Bronchial epithelial cell (primary cell): ENCODE results near the gene ALB. TPM values are rescaled to one million over a fixed set of nuclear protein-coding genes. Genes with fewer than 3 reads are reported as not detected.

Experiments used
- DNase-seq: peaks from one replicate; pipeline ENCODE4 v3.0.0-alpha.2; 2010; ENCODE audit warnings: low read depth
- FAIRE-seq: peaks from 2 replicates; lab custom pipeline; 2011; peaks lifted over from hg19 to GRCh38; lab: Jason Lieb, UNC
- H3K27me3 ChIP-seq: 2 replicates; pipeline ENCODE4 v1.5.1; 2011; ENCODE audit warnings: low read length; ENCODE audit not compliant: control insufficient read depth, insufficient read depth
- H3K36me3 ChIP-seq: 2 replicates; pipeline ENCODE4 v1.5.1; 2011; ENCODE audit warnings: low read length; ENCODE audit not compliant: control insufficient read depth, insufficient read depth
- H3K4me3 ChIP-seq: 2 replicates; pipeline ENCODE4 v1.5.1; 2011; ENCODE audit warnings: mild to moderate bottlenecking, low read depth, low read length, control low read depth
- total RNA-seq: library from RNA; depleted of rRNA; stranded (reverse); fragments of >200 nt; gene quantifications from 2 replicates; pipeline ENCODE4 v1.2.1, GENCODE V29; 2014
- TF ChIP-seq, protein P1 (sequence below): IDR thresholded peaks from 2 replicates; pipeline ENCODE4 v1.5.1; 2011; ENCODE audit warnings: mild to moderate bottlenecking, moderate library complexity, low read length, control low read depth, inconsistent platforms; ENCODE audit not compliant: insufficient read depth, severe bottlenecking

The ALB gene
- total RNA-seq, 1 donor from 2014 or later: not detected

DNA sequence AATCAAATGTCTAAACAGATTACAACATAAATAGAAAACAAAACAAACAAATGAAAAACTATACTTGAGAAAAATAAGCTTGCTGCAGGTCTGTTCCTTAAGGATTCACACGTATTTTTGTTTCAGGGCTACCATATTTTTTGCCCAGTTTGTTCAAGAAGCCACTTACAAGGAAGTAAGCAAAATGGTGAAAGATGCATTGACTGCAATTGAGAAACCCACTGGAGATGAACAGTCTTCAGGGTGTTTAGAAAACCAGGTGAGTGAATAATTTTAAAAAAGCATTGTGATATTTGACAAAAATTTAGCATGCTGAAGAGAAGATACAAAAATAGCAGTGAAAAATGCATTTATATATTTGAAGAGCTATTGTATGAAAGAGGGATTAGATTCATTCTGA lies 34.0 kb downstream of the ALB start:
- TF ChIP-seq, protein P1, sequence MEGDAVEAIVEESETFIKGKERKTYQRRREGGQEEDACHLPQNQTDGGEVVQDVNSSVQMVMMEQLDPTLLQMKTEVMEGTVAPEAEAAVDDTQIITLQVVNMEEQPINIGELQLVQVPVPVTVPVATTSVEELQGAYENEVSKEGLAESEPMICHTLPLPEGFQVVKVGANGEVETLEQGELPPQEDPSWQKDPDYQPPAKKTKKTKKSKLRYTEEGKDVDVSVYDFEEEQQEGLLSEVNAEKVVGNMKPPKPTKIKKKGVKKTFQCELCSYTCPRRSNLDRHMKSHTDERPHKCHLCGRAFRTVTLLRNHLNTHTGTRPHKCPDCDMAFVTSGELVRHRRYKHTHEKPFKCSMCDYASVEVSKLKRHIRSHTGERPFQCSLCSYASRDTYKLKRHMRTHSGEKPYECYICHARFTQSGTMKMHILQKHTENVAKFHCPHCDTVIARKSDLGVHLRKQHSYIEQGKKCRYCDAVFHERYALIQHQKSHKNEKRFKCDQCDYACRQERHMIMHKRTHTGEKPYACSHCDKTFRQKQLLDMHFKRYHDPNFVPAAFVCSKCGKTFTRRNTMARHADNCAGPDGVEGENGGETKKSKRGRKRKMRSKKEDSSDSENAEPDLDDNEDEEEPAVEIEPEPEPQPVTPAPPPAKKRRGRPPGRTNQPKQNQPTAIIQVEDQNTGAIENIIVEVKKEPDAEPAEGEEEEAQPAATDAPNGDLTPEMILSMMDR: no peak
- no peak for FAIRE-seq
- no peak for DNase-seq
- H3K36me3 ChIP-seq: no peaks in the 10 kb centered on the region
- no peak overlapping the region for H3K4me3 ChIP-seq
- peaks cover 1% of the 10 kb centered on the region for H3K27me3 ChIP-seq

GRCh38 chr4:73438582-73439215 lies 34.6 kb downstream of the ALB start:
- FAIRE-seq (no peak), DNase-seq (no peak)
- H3K27me3 ChIP-seq: peaks cover 1% of the 10 kb centered on the region
- no peak overlapping the region for H3K4me3 ChIP-seq
- no peaks in the 10 kb centered on the region for H3K36me3 ChIP-seq
- TF ChIP-seq, protein P1: no peak

DNA sequence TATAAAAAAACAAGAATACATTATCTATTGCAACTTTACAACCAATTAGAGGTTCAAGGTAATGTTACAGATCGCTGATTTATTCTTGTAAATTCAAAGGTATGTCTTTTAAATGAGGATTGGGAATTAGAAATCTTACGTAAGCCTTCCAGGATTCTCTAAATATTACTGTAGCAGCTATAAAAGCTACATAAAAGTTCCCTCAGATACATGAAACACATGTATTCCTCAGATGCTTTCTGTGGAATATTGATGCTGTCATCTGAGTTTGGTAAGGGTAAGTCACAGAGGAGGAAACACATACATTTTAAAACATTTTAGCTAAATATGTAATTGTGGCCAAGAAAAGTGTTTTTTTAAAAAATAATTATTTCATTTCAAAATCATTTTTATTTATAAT lies 35.4 kb downstream of the ALB start:
- no peaks in the 10 kb centered on the region for H3K36me3 ChIP-seq
- DNase-seq (no peak), FAIRE-seq (no peak)
- TF ChIP-seq, protein P1: no peak
- peaks cover 1% of the 10 kb centered on the region for H3K27me3 ChIP-seq
- no peak overlapping the region for H3K4me3 ChIP-seq

DNA sequence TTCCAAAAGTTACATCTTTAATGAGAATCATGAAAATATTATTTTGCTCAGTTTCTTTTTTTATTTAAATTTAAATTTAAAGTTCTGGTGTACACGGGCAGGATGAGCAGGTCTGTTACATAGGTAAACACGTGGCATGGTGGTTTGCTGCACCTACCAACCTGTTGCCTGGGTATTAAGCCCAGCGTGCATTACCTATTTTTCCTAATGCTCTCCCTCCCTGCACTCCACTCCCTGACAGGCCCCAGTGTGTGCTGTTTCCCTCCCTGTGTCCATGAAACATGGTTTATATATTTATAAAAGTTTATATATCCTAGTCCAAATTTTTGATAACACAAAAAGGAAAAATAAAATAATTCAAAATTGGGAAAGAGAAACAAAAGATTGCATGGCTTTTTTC lies 35.9 kb downstream of the ALB start:
- Histone ChIP-seq H3K4me3 (no peak overlapping the region), H3K27me3 (peaks cover 1% of the 10 kb centered on the region), H3K36me3 (no peaks in the 10 kb centered on the region)
- FAIRE-seq: no peak
- TF ChIP-seq, protein P1: no peak
- DNase-seq: no peak

DNA sequence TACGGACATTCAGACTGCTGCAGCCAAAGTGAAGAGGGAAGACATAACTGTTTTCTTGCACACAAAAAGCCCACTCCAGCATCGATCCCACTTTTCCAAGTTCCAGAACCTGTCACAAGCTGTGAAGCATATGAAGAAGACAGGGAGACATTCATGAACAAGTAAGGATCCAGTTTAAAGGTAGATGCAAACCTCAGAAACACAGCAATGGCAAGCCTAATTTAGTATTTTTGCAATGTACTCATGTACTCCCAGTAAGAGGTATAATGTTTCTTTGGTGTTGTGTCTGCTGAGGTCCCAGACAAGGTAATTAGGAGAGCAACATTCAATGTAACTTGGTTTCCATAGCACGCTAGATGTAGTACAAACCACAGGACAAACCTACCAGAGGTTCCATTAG lies 36.6 kb downstream of the ALB start:
- TF ChIP-seq, protein P1: no peak
- DNase-seq: no peak
- H3K4me3 ChIP-seq: no peak overlapping the region
- no peaks in the 10 kb centered on the region for H3K36me3 ChIP-seq
- H3K27me3 ChIP-seq: peaks cover 1% of the 10 kb centered on the region
- FAIRE-seq: no peak

DNA sequence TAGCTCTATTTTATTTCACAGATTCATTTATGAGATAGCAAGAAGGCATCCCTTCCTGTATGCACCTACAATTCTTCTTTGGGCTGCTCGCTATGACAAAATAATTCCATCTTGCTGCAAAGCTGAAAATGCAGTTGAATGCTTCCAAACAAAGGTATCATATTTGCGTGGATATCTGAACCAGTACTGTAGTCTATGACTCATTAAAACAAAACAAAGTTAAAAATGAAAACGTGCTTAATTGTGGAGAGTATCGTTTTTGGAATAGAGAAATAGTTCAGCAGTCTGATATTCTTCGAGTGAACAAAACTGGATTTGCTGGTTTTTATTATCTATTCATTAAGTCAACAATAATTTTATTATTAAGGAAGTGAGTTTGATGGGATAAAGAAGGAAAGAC lies 38.2 kb downstream of the ALB start:
- TF ChIP-seq, protein P1: no peak
- no peak overlapping the region for H3K4me3 ChIP-seq
- FAIRE-seq: no peak

More for the DNA sequence above, 38.2 kb downstream of the ALB start:
- peaks cover 1% of the 10 kb centered on the region for H3K27me3 ChIP-seq
- peak; percentile 30 for DNase-seq
- H3K36me3 ChIP-seq: no peaks in the 10 kb centered on the region
